OCI-LY1 (cell line): Measurements from ENCODE around the gene ZNF780A.

Experiments used
- EZH2 ChIP-seq: fragments of 200-600 bp; sonication (generic), shearing (Covaris generic); IDR thresholded peaks from 2 replicates; pipeline ENCODE4 v1.8.0; 2017; ENCODE audit warnings: borderline replicate concordance, mixed run types, mild to moderate bottlenecking, antibody characterized with exemption, low read length, moderate library complexity, mixed read lengths
- TF ChIP-seq, protein P1 (sequence below): fragments of 200-600 bp; sonication (generic), shearing (Covaris generic); IDR thresholded peaks from 2 replicates; pipeline ENCODE4 v1.5.1; 2017; ENCODE audit warnings: mild to moderate bottlenecking, antibody characterized with exemption, low read length, moderate library complexity, mixed read lengths

DNA sequence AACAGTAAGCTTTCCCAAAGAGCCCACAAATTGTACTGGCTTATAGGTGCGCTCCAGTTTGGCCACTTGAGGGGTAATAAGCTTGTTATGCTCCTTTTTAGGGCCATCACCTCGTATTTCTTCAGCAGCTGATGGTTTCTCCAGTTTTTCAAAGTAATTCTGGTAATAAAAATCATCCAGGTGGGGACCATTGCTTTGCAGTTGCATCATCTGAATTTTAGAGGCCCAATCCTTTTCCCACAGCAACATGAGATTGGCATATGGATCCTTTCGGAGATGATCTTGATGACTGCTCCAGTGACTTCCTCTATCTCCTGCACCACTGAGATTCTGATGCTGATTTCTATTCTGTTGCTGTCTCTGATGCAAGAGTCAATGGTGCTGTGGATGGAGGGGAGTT lies 66.8 kb downstream of the ZNF780A start:
- TF ChIP-seq, protein P1, sequence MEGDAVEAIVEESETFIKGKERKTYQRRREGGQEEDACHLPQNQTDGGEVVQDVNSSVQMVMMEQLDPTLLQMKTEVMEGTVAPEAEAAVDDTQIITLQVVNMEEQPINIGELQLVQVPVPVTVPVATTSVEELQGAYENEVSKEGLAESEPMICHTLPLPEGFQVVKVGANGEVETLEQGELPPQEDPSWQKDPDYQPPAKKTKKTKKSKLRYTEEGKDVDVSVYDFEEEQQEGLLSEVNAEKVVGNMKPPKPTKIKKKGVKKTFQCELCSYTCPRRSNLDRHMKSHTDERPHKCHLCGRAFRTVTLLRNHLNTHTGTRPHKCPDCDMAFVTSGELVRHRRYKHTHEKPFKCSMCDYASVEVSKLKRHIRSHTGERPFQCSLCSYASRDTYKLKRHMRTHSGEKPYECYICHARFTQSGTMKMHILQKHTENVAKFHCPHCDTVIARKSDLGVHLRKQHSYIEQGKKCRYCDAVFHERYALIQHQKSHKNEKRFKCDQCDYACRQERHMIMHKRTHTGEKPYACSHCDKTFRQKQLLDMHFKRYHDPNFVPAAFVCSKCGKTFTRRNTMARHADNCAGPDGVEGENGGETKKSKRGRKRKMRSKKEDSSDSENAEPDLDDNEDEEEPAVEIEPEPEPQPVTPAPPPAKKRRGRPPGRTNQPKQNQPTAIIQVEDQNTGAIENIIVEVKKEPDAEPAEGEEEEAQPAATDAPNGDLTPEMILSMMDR = no peak
- TF ChIP-seq EZH2 = no peak
